Measurements from ENCODE around the gene LY6G5B. TPM values are rescaled to one million over a fixed set of nuclear protein-coding genes. Genes with fewer than 3 reads are reported as not detected.

LY6G5B gene
- total and polyA plus RNA-seq, 2 donors, result 2.3 to 6.5 TPM

- H3K27me3 ChIP-seq (ENCODE audit: control insufficient read depth in 2 of 2, insufficient read depth in 1 of 2, low read length in 1 of 2), result no peaks in the 10 kb centered on the region
- DNase-seq (ENCODE audit: low read depth in 6 of 9, low spot score in 9 of 9), result no peak
- over 99% methylated on average over 9 of the region's 9 CpGs for WGBS
Observed at GRCh38 chr6:31645325-31645724, 24.5 kb upstream of the LY6G5B start.

GRCh38 chr6:31651602-31652191, 18.1 kb upstream of the LY6G5B start:
- WGBS, result 5% methylated on average over 29 of the region's 29 CpGs
- Histone ChIP-seq H3K36me3 (ENCODE audit: control insufficient read depth in 2 of 2, insufficient read depth in 2 of 2, low read length in 1 of 2) (peaks cover 31 to 52% of the 10 kb centered on the region in 2 donors), H3K4me3 (ENCODE audit: low read length in 2 of 2) (peak overlapping the region; percentile 72 to 86), H3K27me3 (ENCODE audit: control insufficient read depth in 2 of 2, insufficient read depth in 1 of 2, low read length in 1 of 2) (no peaks in the 10 kb centered on the region), H3K9me3 (ENCODE audit: control insufficient read depth in 2 of 2, insufficient read depth in 1 of 2, low read length in 1 of 2) (no peaks in the 10 kb centered on the region), H3K4me1 (ENCODE audit: control insufficient read depth in 2 of 2, insufficient read depth in 2 of 2, low read length in 2 of 2) (peaks cover 9 to 19% of the 10 kb centered on the region in 2 donors), H3K27ac (ENCODE audit: low read depth in 1 of 2, low read length in 1 of 2) (peak overlapping the region; percentile 96 to 97)
- DNase-seq (ENCODE audit: low read depth in 6 of 9, low spot score in 9 of 9), result peak in 1 of 9 donors; percentile 27

More at GRCh38 chr6:31645325-31645724, 24.5 kb upstream of the LY6G5B start:
- Histone ChIP-seq H3K27ac (ENCODE audit: low read depth in 1 of 2, low read length in 1 of 2) (no peak overlapping the region), H3K4me1 (ENCODE audit: control insufficient read depth in 2 of 2, insufficient read depth in 2 of 2, low read length in 2 of 2) (no peaks in the 10 kb centered on the region), H3K4me3 (ENCODE audit: low read length in 2 of 2) (no peak overlapping the region), H3K36me3 (ENCODE audit: control insufficient read depth in 2 of 2, insufficient read depth in 2 of 2, low read length in 1 of 2) (peaks cover 87 to 93% of the 10 kb centered on the region in 2 donors), H3K9me3 (ENCODE audit: control insufficient read depth in 2 of 2, insufficient read depth in 1 of 2, low read length in 1 of 2) (no peaks in the 10 kb centered on the region)

DNA sequence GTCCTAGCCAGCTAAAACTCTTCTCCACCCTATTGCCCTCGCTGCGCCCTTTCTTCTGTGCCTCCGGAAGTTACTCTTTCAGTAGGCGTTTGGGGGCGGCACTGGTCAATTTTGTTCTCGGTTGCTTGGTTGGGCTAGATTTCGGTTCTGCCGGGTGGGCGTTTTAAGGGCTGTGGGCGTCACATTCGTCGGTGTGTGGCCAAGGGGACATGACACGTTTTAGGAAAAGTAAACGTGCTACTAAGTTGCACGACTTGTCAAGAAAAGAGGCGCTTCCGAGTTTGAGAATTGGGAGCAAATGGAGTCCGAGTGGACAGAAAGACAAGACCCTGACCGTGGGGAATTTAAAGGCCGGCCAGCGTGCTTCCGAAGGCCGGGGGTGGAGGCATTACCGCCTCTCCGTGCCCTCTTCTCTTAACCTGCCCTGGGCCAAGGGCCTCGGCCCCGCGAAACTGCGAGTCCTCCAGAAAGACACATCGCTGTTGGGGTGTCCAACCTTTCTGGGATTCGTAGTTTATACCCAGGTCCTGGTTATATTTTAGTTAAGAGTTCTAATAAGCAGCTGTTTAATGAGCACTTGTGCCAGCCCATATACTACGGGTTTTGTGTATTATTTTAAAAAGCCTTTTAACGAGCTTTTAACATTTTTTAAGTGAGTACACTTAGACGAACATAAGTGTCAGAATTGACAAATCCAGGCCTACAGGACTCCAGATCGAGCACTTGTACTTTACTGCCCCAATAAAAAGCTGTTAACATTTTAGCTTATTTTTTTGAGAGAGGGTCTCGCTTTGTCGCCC, 16.7 kb upstream of the LY6G5B start:
- Histone ChIP-seq H3K9me3 (ENCODE audit: control insufficient read depth in 2 of 2, insufficient read depth in 1 of 2, low read length in 1 of 2) (no peaks in the 10 kb centered on the region), H3K4me3 (ENCODE audit: low read length in 2 of 2) (peak overlapping the region; percentile 72 to 86), H3K36me3 (ENCODE audit: control insufficient read depth in 2 of 2, insufficient read depth in 2 of 2, low read length in 1 of 2) (peaks cover 26 to 47% of the 10 kb centered on the region in 2 donors), H3K27me3 (ENCODE audit: control insufficient read depth in 2 of 2, insufficient read depth in 1 of 2, low read length in 1 of 2) (no peaks in the 10 kb centered on the region), H3K4me1 (ENCODE audit: control insufficient read depth in 2 of 2, insufficient read depth in 2 of 2, low read length in 2 of 2) (peaks cover 9 to 25% of the 10 kb centered on the region in 2 donors), H3K27ac (ENCODE audit: low read depth in 1 of 2, low read length in 1 of 2) (peak overlapping the region; percentile 96 to 97)
- no peak for DNase-seq (ENCODE audit: low read depth in 6 of 9, low spot score in 9 of 9)
- WGBS, result 12% methylated on average over 37 of the region's 37 CpGs

DNA sequence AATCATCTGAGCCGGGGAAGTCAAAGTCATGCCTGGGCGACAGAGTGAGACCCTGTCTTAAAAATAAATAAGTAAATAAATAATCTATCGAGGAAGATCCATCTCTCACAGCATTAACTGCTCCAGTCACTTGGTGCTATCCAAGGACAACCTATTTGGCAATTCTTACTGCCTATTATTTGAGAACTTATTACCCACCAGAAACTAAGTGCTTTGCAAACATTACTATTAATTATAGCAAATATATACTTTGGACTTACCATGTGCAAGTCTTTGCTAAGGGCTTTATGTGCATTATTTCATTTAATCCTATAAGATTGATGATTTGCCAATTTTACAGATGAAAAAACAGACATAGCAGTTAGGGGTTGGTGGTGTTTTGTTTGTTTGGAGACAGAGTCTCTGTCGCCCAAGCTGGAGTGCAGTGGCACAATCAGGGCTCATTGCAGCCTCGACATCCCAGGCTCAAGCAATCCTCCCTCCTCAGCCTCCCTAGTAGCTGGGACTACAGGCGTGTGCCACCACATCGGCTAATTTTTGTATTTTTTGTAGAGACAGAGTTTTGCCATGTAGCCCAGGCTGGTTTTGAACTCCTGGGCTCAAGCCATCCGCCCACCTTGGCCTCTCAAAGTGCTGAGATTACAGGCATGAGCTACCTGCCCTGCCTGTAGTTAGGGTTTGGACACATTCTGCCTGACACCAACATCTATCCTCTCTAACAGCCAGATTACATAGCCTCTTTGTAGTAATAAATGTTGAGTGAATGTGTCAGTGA, 15.0 kb upstream of the LY6G5B start:
- H3K36me3 ChIP-seq (ENCODE audit: control insufficient read depth in 2 of 2, insufficient read depth in 2 of 2, low read length in 1 of 2), result peaks cover 14 to 40% of the 10 kb centered on the region in 2 donors
- H3K4me1 ChIP-seq (ENCODE audit: control insufficient read depth in 2 of 2, insufficient read depth in 2 of 2, low read length in 2 of 2), result peaks cover 21 to 41% of the 10 kb centered on the region in 2 donors
- WGBS, result 97% methylated on average over 8 of the region's 8 CpGs
- H3K27me3 ChIP-seq (ENCODE audit: control insufficient read depth in 2 of 2, insufficient read depth in 1 of 2, low read length in 1 of 2), result no peaks in the 10 kb centered on the region
- DNase-seq (ENCODE audit: low read depth in 6 of 9, low spot score in 9 of 9), result no peak
- no peaks in the 10 kb centered on the region for H3K9me3 ChIP-seq (ENCODE audit: control insufficient read depth in 2 of 2, insufficient read depth in 1 of 2, low read length in 1 of 2)
- no peak overlapping the region for H3K4me3 ChIP-seq (ENCODE audit: low read length in 2 of 2)
- no peak overlapping the region for H3K27ac ChIP-seq (ENCODE audit: low read depth in 1 of 2, low read length in 1 of 2)

DNA sequence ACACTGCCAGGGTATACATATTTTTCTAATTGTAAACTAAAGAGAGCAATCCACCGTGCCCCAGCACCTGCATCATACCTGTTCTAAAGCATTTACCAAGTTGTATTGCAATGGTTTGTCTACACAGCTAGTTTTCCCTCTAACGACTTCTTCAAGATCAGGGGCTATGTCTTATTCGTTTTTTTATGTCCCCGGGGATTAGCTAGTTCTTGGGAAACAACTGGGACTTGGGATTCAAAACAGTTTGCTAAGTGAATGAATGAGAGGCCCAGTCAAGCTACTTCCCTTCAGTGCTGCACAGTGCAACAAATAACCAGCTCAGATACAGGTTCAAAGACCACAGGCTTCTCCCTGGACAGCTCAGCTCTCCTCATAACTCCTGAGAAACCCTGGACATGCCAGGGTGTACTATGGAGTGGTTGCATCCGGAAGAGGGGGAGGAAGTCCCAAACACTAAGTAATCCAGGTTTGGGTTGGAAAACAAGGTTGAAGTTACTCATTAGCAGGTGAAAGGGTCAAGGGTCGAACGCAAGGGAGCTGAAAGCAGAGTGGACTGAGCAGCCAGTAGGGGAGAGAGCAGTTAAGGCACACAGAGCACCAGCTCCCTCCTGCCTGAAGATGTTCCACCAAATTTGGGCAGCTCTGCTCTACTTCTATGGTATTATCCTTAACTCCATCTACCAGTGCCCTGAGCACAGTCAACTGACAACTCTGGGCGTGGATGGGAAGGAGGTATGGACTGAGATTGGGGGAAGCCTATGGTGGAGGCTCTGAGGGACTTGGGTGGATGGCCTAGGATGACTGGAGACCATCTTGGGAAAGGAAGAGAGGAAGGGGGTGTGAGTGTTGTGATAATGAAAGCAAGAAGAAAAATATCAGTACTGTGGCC, 14.2 kb upstream of the LY6G5B start, which contains the start of gene APOM:
TSS of gene APOM (plus strand) at position 546 of the 889 bp plus-strand sequence. CDS start at position 619, 73 bp downstream.
- H3K4me3 ChIP-seq (ENCODE audit: low read length in 2 of 2), result no peak within 1 kb of the TSS
- WGBS, result 97% methylated on average over 8 of the region's 8 CpGs
- H3K27me3 ChIP-seq (ENCODE audit: control insufficient read depth in 2 of 2, insufficient read depth in 1 of 2, low read length in 1 of 2), result no peaks in the 10 kb centered on the region
- no peak for DNase-seq (ENCODE audit: low read depth in 6 of 9, low spot score in 9 of 9)
- H3K9me3 ChIP-seq (ENCODE audit: control insufficient read depth in 2 of 2, insufficient read depth in 1 of 2, low read length in 1 of 2), result no peaks in the 10 kb centered on the region
- H3K4me1 ChIP-seq (ENCODE audit: control insufficient read depth in 2 of 2, insufficient read depth in 2 of 2, low read length in 2 of 2), result peaks cover 22 to 46% of the 10 kb centered on the region in 2 donors
- peaks cover 14 to 34% of the 10 kb centered on the region in 2 donors for H3K36me3 ChIP-seq (ENCODE audit: control insufficient read depth in 2 of 2, insufficient read depth in 2 of 2, low read length in 1 of 2)
- no peak within 1 kb of the TSS for H3K27ac ChIP-seq (ENCODE audit: low read depth in 1 of 2, low read length in 1 of 2)

GRCh38 chr6:31657406-31658157, 12.2 kb upstream of the LY6G5B start:
- no peak overlapping the region for H3K27ac ChIP-seq (ENCODE audit: low read depth in 1 of 2, low read length in 1 of 2)
- no peak for DNase-seq (ENCODE audit: low read depth in 6 of 9, low spot score in 9 of 9)
- no peak overlapping the region for H3K4me3 ChIP-seq (ENCODE audit: low read length in 2 of 2)
- H3K9me3 ChIP-seq (ENCODE audit: control insufficient read depth in 2 of 2, insufficient read depth in 1 of 2, low read length in 1 of 2), result no peaks in the 10 kb centered on the region
- H3K36me3 ChIP-seq (ENCODE audit: control insufficient read depth in 2 of 2, insufficient read depth in 2 of 2, low read length in 1 of 2), result peaks cover 18 to 42% of the 10 kb centered on the region in 2 donors
- no peaks in the 10 kb centered on the region for H3K27me3 ChIP-seq (ENCODE audit: control insufficient read depth in 2 of 2, insufficient read depth in 1 of 2, low read length in 1 of 2)
- 96% methylated on average over 6 of the region's 6 CpGs for WGBS
- H3K4me1 ChIP-seq (ENCODE audit: control insufficient read depth in 2 of 2, insufficient read depth in 2 of 2, low read length in 2 of 2), result peaks cover 29 to 54% of the 10 kb centered on the region in 2 donors

GRCh38 chr6:31658158-31658688, 11.6 kb upstream of the LY6G5B start:
- Histone ChIP-seq H3K4me1 (ENCODE audit: control insufficient read depth in 2 of 2, insufficient read depth in 2 of 2, low read length in 2 of 2) (peaks cover 35 to 59% of the 10 kb centered on the region in 2 donors), H3K27me3 (ENCODE audit: control insufficient read depth in 2 of 2, insufficient read depth in 1 of 2, low read length in 1 of 2) (no peaks in the 10 kb centered on the region), H3K36me3 (ENCODE audit: control insufficient read depth in 2 of 2, insufficient read depth in 2 of 2, low read length in 1 of 2) (peaks cover 18 to 46% of the 10 kb centered on the region in 2 donors), H3K4me3 (ENCODE audit: low read length in 2 of 2) (no peak overlapping the region), H3K27ac (ENCODE audit: low read depth in 1 of 2, low read length in 1 of 2) (no peak overlapping the region), H3K9me3 (ENCODE audit: control insufficient read depth in 2 of 2, insufficient read depth in 1 of 2, low read length in 1 of 2) (no peaks in the 10 kb centered on the region)
- no peak for DNase-seq (ENCODE audit: low read depth in 6 of 9, low spot score in 9 of 9)
- 97% methylated on average over 4 of the region's 4 CpGs for WGBS
